Testis (tissue), 3 donors: ENCODE measurements around the gene TAF11L14. TPM values are rescaled to one million over a fixed set of nuclear protein-coding genes. Genes with fewer than 3 reads are reported as not detected.
"Not testable (repeated sequence)": the region's sequence is repeated elsewhere in the genome, so short reads cannot be mapped to it uniquely, and the experiment has no call there.

Experiments
- DNase-seq: peaks from one replicate; pipeline ENCODE4 v3.0.0-alpha.2; 2019
- H3K27ac ChIP-seq, 2 donors: fragments of 200-600 bp; sonication (generic); one replicate each; pipeline ENCODE4 v1.5.1; 2019
- H3K27me3 ChIP-seq: fragments of 200-600 bp; sonication (generic); one replicate; pipeline ENCODE4 v1.5.1; 2019
- H3K36me3 ChIP-seq: fragments of 200-600 bp; sonication (generic); one replicate; pipeline ENCODE4 v1.5.1; 2017; ENCODE audit warnings: low read depth; ENCODE audit errors: missing control alignments
- H3K4me1 ChIP-seq: fragments of 200-600 bp; sonication (generic); one replicate; pipeline ENCODE4 v1.5.1; 2019
- H3K4me3 ChIP-seq, 2 donors: fragments of 200-600 bp; sonication (generic); one replicate each; pipeline ENCODE4 v1.5.1; 2017 to 2019
- H3K9me3 ChIP-seq: fragments of 200-600 bp; sonication (generic); one replicate; pipeline ENCODE4 v1.5.1; 2017
- CTCF ChIP-seq, 3 experiments: fragments of 450-650 bp in 2 of 3; fragments of 200-600 bp in 1 of 3; sonication (generic) in 1 of 3; IDR thresholded peaks; one replicate each; pipeline ENCODE4 v1.5.1; 2016 to 2019; ENCODE audit warnings: antibody characterized with exemption in 3 of 3, mild to moderate bottlenecking in 2 of 3, moderate library complexity in 1 of 3
- POLR2A ChIP-seq: fragments of 450-650 bp; IDR thresholded peaks from one replicate; pipeline ENCODE4 v1.6.1; 2017; ENCODE audit warnings: antibody characterized with exemption, mild to moderate bottlenecking, moderate library complexity
- WGBS, 2 donors: methylation state at CpG; one replicate each; pipeline ENCODE4 v1.1.5; 2018; 5-methylcytosine and 5-hydroxymethylcytosine counted together
- intact Hi-C: fragments of 100-400 bp; cut with DNase I; formaldehyde crosslinking; loops from one replicate; pipeline ENCODE4 v1.15.1; 2023; ENCODE audit warnings: low total_unique reads
- polyA plus RNA-seq: library from polyadenylated mRNA; stranded (reverse); fragments of 350-450 nt; fragmentation: Illumina TruSeq; extraction: RNeasy Lipid Tissue Mini Kit (QIAGEN cat#74804); gene quantifications from one replicate; pipeline ENCODE4 v1.2.3, GENCODE V29; 2014; ENCODE audit warnings: low read depth, low replicate concordance; ENCODE audit not compliant: insufficient read depth
- total RNA-seq, 2 donors: library from RNA; depleted of rRNA; stranded (reverse); fragments of >200 nt; gene quantifications; one replicate each; pipeline ENCODE4 v1.2.3, GENCODE V29; 2016

Gene TAF11L14
- total and polyA plus RNA-seq, 3 donors from 2014 or later: not detected

GRCh38 chr5:17614872-17615605 is 19.2 kb upstream of the TAF11L14 start:
- H3K4me1 ChIP-seq: no peaks in the 10 kb centered on the region
- TF ChIP-seq CTCF (IDR thresholded peaks at IDR 0.05) (no peak), POLR2A (no peak)
- no peak overlapping the region for H3K27ac ChIP-seq
- no peaks in the 10 kb centered on the region for H3K27me3 ChIP-seq
- no peaks in the 10 kb centered on the region for H3K36me3 ChIP-seq
- 69 to 84% methylated on average over 15 to 17 of the region's 17 CpGs for WGBS, 2 donors
- no peaks in the 10 kb centered on the region for H3K9me3 ChIP-seq
- no peak overlapping the region for H3K4me3 ChIP-seq
- intact Hi-C loops: no loop called here
- DNase-seq: no peak

DNA sequence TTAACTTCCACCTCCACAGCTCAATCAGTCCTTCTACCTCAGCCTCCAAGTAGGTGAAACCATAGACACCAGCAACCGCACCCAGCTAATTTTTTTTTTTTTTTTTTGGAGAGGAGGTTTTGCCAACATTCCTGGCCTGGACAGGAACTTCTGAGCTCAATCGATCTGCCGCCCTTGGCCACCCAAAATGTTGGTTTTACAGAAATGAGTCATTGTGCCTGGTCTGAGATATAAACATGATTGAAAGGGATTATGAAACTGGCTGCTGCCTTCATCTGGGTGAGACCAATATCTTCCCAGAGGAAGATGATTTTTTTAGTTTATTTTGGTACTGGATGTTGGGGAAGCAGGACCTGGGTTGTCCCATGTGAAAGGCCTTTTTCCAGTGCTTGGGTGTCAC is 14.9 kb upstream of the TAF11L14 start:
- H3K9me3 ChIP-seq: no peaks in the 10 kb centered on the region
- H3K27me3 ChIP-seq: no peaks in the 10 kb centered on the region
- intact Hi-C loops: no loop called here
- no peaks in the 10 kb centered on the region for H3K36me3 ChIP-seq
- no peak for DNase-seq
- WGBS, 2 donors: 83 to 94% methylated on average over 3 of the region's 3 CpGs
- no peak overlapping the region for H3K27ac ChIP-seq
- no peak overlapping the region for H3K4me3 ChIP-seq
- TF ChIP-seq CTCF (IDR thresholded peaks at IDR 0.05) (no peak), POLR2A (no peak)
- no peaks in the 10 kb centered on the region for H3K4me1 ChIP-seq

GRCh38 chr5:17620627-17621026 is 13.6 kb upstream of the TAF11L14 start:
- H3K27me3 ChIP-seq: no peaks in the 10 kb centered on the region
- no peaks in the 10 kb centered on the region for H3K9me3 ChIP-seq
- TF ChIP-seq POLR2A (no peak), CTCF (IDR thresholded peaks at IDR 0.05) (peak in 2 of 3 experiments; percentile 9 to 37)
- H3K27ac ChIP-seq: no peak overlapping the region
- H3K4me1 ChIP-seq: no peaks in the 10 kb centered on the region
- 67 to 80% methylated on average over 9 to 16 of the region's 17 CpGs for WGBS, 2 donors
- no peak overlapping the region for H3K4me3 ChIP-seq
- DNase-seq: peak; percentile 51
- H3K36me3 ChIP-seq: no peaks in the 10 kb centered on the region
- intact Hi-C loops: no loop called here

GRCh38 chr5:17625686-17626085 is 8.6 kb upstream of the TAF11L14 start:
- no peak for TF ChIP-seq CTCF (IDR thresholded peaks at IDR 0.05)
- no peak for TF ChIP-seq POLR2A
- no peaks in the 10 kb centered on the region for H3K27me3 ChIP-seq
- no peaks in the 10 kb centered on the region for H3K36me3 ChIP-seq
- WGBS, 2 donors: 97 to 100% methylated on average over 3 to 11 of the region's 11 CpGs
- H3K9me3 ChIP-seq: no peaks in the 10 kb centered on the region
- H3K4me1 ChIP-seq: no peaks in the 10 kb centered on the region
- H3K27ac ChIP-seq: no peak overlapping the region
- intact Hi-C loops: no loop called here
- DNase-seq: no peak
- H3K4me3 ChIP-seq: no peak overlapping the region

DNA sequence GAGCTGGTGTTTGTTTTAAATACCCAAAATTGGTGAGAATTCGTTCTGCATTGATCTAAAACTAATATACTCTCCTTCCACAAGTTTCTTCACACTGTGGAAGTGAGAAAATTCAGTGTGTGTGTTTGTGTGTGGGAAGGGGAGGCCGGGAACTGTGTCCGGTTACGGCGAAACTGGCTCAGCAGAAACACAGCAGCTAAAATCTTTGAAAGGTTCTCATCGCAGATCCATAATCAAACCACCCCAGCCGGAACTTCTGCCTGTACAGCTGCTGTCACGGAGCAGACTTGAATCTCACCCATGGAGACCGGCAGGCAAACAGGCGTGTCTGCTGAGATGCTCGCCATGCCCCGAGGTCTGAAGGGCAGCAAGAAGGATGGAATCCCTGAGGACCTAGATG is 2.5 kb upstream of the TAF11L14 start, which contains the start of gene TAF11L13:
TAF11L13 (plus strand) TSS at position 301 of the 400 bp plus-strand sequence.
- H3K36me3 ChIP-seq, intact Hi-C loops, H3K9me3 ChIP-seq, H3K4me1 ChIP-seq, DNase-seq, H3K4me3 ChIP-seq, H3K27ac ChIP-seq, H3K27me3 ChIP-seq: not testable (repeated sequence)
- 55 to 85% methylated on average over 7 of the region's 12 CpGs for WGBS, 2 donors

GRCh38 chr5:17649232-17649631 is 15.0 kb downstream of the TAF11L14 start:
- H3K4me1 ChIP-seq, H3K27me3 ChIP-seq, DNase-seq, H3K4me3 ChIP-seq, H3K36me3 ChIP-seq, H3K27ac ChIP-seq, H3K9me3 ChIP-seq, intact Hi-C loops: not testable (repeated sequence)
- WGBS, 2 donors: 92 to 93% methylated on average over 10 of the region's 10 CpGs

- peak overlapping the region in 1 of 2 donors; percentile 12 for H3K4me3 ChIP-seq
- H3K27ac ChIP-seq, H3K36me3 ChIP-seq, H3K27me3 ChIP-seq, H3K4me1 ChIP-seq, intact Hi-C loops, H3K9me3 ChIP-seq: not testable (repeated sequence)
- 73 to 86% methylated on average over 12 to 32 of the region's 32 CpGs for WGBS, 2 donors
- peak; percentile 16 for DNase-seq
Observed at GRCh38 chr5:17655201-17655759, 21.0 kb downstream of the TAF11L14 start.
